Stimulated activated CD4-positive, alpha-beta T cell treated with anti-CD3 and anti-CD28 coated beads, Interleukin-15, amount 100 ng/mL, for 1 hour (primary cell): ENCODE data around the gene TREML4.
"Not testable (repeated sequence)": the region's sequence is repeated elsewhere in the genome, so short reads cannot be mapped to it uniquely, and the experiment has no call there.

ENCODE experiments used
- DNase-seq, 2 donors: peaks; one replicate each; pipeline ENCODE4 v3.0.0-alpha.2; 2020; ENCODE audit warnings: low read depth in 1 of 2, low spot score in 1 of 2

The TREML4 gene, protein sequence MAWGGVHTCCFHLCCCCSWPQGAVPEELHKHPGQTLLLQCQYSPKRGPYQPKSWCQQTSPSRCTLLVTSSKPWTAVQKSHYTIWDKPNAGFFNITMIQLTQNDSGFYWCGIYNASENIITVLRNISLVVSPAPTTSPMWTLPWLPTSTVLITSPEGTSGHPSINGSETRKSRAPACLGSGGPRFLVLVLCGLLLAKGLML

GRCh38 chr6:41228096-41228495, at the start of gene TREML4:
Gene TREML4 (plus strand): TSS chr6:41228349. CDS start chr6:41228428, 79 bp downstream.
- DNase-seq, result no peak

- no peak for DNase-seq
Measured at GRCh38 chr6:41179163-41179562, 49.0 kb upstream of the TREML4 start.

- no peak for DNase-seq
Measured at GRCh38 chr6:41181566-41181965, 46.6 kb upstream of the TREML4 start.

DNA sequence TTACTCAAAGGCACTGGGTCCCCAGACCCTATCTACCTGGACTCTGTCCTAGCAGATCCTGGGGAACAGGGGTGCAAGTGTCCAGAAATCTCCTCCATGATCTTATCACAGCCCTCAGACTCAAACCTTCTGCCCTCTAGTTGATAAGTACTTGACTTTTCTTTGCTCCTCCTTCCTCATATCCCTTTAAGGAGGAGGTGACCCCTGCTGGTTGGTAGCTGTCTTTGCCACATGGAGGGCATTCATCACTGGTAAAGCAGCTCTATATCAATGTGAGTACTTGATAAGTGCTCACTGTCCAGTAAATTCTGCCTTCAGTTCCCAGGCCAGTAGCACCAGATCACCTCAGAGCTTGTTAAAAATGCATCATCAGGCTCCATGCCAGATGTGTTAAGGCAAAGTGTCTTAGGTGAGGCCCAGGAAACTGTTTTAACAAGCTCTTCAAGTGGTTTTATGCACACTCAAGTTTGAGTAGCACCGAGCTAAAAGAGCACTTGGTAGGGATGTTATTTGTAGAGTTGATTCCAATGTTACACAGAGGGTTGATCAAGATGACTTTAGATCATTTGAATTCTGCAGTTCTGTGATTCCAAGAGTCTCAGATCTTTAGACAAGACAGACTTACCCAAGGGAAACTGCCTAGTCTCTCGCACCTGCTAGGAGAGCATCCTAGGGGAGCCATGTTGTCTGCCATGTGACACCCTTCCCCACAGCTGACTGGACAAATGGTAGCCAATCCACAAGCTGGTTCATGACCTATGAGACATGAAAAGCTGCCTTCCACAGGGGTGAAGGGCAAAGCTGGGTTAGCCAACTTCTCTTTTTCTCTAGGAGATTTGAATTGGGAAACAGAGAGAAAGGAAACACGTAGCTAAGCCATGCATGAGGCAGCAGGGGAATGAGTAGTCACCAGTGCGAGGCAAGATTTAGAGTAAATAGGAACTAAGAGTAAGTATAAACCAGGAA, 45.8 kb upstream of the TREML4 start:
- peak in 1 of 2 donors; percentile 16 for DNase-seq

DNA sequence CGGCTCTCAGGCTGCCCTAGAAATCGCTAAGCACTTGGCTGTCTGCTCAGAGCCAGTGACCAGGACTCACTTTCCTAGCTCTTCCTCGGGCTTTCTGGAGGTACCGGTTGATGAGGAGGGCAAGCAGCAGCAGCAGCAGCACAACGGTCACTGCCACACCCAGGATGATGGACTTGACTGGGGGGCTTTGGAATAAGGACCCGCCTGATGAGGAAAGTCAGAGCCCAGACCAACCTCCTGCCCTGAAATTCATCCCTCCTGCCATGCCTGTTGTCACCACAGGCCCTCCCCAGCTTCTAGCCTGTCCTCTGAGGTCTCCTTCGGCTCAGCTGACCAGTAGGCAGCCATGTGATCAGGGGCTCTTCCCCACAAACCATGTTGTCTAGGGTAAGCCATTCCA, 43.4 kb upstream of the TREML4 start:
- DNase-seq, result no peak

- DNase-seq, result no peak
Measured at GRCh38 chr6:41186031-41186562, 42.1 kb upstream of the TREML4 start.

DNA sequence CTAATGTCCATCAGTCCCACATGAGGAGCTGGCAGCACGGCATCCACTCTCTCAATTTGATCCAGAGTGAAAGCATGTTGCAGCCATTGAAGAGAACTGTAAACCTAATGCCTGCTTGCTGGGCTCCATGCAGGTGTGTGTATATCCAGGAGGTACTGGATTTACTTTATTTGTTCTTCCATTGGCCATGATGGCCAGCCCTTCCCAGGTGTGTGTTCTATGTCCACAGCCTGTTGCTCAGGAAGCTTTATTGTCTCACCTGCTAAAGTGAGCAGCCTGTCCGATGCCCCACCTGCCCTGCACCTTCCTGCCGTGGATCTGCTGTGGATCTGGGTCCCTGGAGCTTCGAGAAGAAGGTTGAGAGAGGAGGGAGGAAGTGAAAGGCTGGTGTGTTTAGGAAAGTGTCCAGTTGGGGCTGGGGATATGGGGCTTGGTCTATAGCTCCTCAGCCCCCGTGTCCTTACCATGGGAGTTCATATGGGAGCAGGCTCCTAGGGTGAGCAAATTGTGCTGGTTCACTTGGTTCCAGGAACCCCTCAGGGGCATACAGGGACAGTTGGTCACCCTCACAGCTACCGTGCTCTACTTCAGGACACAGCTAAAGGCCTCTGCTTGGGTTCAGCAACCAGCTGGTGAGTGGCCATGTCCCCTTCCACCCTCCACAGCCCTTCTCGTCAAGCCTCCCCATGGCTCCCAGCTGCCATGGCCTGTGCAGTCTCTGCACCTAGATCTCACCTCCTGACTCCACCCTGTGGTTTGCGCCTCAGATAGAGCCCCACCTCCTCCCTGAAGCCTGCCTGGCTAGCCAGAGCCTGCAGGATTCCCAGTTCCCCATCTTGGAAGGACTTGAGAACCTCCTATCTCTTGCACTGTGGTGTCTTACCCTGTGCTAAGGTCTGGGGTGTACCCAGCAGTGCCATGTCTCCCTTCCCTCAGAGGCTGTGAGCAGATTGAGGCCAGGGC, 39.9 kb upstream of the TREML4 start:
- DNase-seq, result no peak

DNA sequence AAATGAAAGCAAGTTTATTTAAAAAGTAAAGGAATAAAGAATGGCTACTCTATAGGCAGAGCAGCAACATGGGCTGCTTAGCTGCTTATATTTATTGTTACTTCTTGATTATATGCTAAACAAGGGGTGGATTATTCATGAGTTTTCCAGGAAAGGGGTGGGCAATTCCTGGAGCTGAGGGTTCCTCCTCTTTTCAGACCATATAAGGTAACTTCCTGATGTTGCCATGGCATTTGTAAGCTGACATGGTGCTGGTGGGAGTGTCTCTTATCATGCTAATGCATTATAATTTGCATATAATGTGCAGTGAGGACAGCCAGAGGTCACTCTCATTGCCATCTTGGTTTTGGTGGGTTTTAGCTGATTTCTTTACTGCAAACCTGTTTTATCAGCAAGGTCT, 39.1 kb upstream of the TREML4 start:
- DNase-seq, result not testable (repeated sequence)

DNA sequence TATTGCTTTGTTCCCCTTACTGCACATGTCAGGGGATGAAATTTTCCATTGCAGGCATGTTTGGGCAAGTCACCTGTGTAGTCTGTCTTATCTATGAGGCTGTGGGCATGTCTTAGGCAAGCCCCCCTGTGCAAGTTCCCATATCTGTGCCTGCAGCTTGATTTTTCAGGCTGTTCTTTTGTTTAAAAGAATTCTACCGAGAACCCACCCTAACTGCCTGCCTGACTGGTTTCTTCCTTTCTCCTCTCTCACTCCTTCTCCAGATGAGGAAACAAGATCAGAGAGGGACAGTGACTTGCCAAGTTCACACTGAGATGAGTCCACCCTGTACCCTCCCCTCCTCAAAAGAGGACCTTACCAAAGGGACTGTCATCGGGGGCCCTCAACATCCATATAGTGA, 38.2 kb upstream of the TREML4 start:
- DNase-seq, result no peak

DNA sequence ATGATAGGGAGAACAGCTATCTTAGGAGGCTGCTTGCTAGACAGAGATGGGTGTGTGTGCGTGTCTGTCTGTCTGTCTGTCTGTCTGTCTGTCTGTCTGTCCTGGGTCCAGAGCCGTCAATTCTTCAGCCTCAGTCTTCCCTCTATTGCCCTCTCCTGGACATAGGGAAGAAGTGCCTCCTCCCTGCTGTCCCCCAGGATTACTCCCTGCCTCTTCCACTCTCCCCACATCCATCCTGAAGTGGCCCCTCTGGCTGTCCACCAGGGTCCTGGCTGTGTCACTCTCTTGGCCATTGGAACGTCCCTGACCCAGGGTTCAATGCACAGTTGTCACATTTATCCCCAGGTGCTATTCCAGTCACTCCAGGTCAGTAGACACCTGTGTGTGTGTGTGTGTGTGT, 37.4 kb upstream of the TREML4 start:
- no peak for DNase-seq

DNA sequence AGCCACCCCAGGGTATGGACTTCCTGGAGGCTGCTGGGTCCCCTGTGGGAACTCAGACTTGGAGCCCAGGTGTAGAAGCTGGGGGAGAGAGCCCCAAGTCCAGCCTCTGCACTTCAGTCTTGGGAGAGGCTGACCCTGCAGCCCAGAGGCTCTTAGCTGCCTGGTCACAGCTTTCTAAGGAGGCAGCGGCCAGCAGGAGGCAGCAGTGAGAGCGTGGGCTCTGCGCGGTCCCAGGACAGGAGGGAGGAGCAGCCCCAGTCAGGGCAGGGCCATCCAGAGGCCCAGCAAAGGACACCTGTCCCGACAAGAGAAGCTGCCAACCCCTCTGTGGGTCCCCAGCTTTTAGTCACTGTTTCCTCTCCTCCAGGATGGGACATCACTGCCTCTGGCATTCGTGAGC, 36.6 kb upstream of the TREML4 start:
- peak in 1 of 2 donors; percentile 33 for DNase-seq

GRCh38 chr6:41193171-41193734, 34.9 kb upstream of the TREML4 start:
- no peak for DNase-seq

DNA sequence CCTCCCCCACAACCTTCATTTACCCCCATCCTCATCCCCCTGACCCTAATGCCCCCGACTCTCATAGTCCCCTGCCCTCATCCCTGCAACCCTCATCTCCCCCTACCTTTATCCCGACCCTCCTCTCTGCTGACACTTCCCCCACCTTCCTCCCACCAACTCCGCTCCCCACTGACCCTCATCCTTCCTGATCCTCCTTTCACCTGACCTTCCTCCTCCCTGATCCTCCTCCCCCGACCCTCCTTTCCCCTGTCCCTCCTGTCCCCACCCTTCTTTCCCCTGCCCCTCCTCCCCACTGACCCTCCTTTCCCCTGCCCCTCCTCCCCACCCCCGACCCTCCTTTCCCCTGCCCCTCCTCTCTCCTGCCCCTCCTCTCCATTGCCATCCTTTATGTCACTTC, 34.3 kb upstream of the TREML4 start:
- DNase-seq, result no peak

DNA sequence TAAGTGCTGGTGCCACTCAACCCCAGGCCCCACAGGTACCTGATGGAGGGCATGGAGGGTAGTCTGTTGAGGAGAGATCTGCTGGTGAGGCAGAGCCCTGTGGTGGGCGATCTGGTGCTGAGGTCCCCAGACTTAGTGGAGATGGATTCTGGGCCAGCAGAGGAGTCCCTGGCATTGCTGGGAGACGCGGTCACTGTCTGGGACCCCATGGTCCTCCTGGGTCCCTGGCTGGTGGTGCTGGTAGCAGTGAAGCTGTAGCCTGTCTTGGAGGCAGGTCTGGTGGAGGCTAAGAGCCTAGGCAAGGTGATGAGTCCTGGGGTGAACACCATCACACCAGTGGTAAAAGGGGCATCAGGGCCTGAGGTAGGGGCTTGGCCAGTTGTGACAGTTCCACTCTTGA, 33.8 kb upstream of the TREML4 start:
- DNase-seq, result no peak

GRCh38 chr6:41197234-41197633, 30.9 kb upstream of the TREML4 start:
- DNase-seq, result no peak

GRCh38 chr6:41199552-41200246, 28.4 kb upstream of the TREML4 start:
- DNase-seq, result no peak

- peak in 1 of 2 donors; percentile 42 for DNase-seq
Measured at GRCh38 chr6:41200296-41200900, 27.8 kb upstream of the TREML4 start.

GRCh38 chr6:41200901-41201763, 27.0 kb upstream of the TREML4 start, which contains the start of gene TREML2:
Gene TREML2 (minus strand): TSS chr6:41201149. CDS start chr6:41201008, 141 bp downstream.
- DNase-seq, result no peak

GRCh38 chr6:41201764-41202173, 26.4 kb upstream of the TREML4 start:
- DNase-seq, result no peak
